Progenitor cell of endocrine pancreas (in vitro differentiated cells): ENCODE data around the gene ZSCAN30. TPM values are rescaled to one million over a fixed set of nuclear protein-coding genes. Genes with fewer than 3 reads are reported as not detected.
"Not testable (repeated sequence)": the region's sequence is repeated elsewhere in the genome, so short reads cannot be mapped to it uniquely, and the experiment has no call there.

Source experiments
- DNase-seq: peaks from one replicate; pipeline ENCODE4 v3.0.0; 2021; ENCODE audit warnings: low spot score; ENCODE audit not compliant: unreplicated experiment
- H3K27ac Mint-ChIP-seq: 2 replicates; pipeline ENCODE4 v1.8.0; 2021; ENCODE audit warnings: mild to moderate bottlenecking, moderate library complexity, mixed read lengths
- H3K27me3 Mint-ChIP-seq: 2 replicates; pipeline ENCODE4 v1.8.0; 2021; ENCODE audit warnings: mixed read lengths
- H3K36me3 Mint-ChIP-seq: 2 replicates; pipeline ENCODE4 v1.8.0; 2022; ENCODE audit warnings: mixed read lengths; ENCODE audit not compliant: insufficient read depth
- H3K4me1 Mint-ChIP-seq: 2 replicates; pipeline ENCODE4 v1.8.0; 2021; ENCODE audit warnings: low read depth, mixed read lengths
- H3K4me3 Mint-ChIP-seq: 2 replicates; pipeline ENCODE4 v1.8.0; 2021; ENCODE audit warnings: low read depth, mild to moderate bottlenecking, moderate library complexity, mixed read lengths
- H3K9me3 Mint-ChIP-seq: 2 replicates; pipeline ENCODE4 v1.8.0; 2021; ENCODE audit warnings: low read depth, mixed read lengths
- CTCF ChIP-seq: fragments of 200-600 bp; sonication (generic); IDR thresholded peaks from one replicate; pipeline ENCODE4 v1.5.0; 2021; ENCODE audit warnings: antibody characterized with exemption, mild to moderate bottlenecking; ENCODE audit not compliant: unreplicated experiment
- total RNA-seq: library from RNA; stranded (reverse); gene quantifications from 2 replicates; pipeline ENCODE4 v1.2.1, GENCODE V29; 2021

Gene ZSCAN30
- total RNA-seq, 1 donor from 2014 or later, result 27.1 TPM

GRCh38 chr18:35223797-35224196, 66.2 kb downstream of the ZSCAN30 start:
- Mint-ChIP-seq H3K27ac (no peak overlapping the region), H3K4me3 (no peak overlapping the region), H3K27me3 (no peaks in the 10 kb centered on the region), H3K36me3 (no peaks in the 10 kb centered on the region), H3K4me1 (no peaks in the 10 kb centered on the region), H3K9me3 (no peaks in the 10 kb centered on the region)
- no peak for TF ChIP-seq CTCF
- DNase-seq, result no peak

- Mint-ChIP-seq H3K27ac (no peak overlapping the region), H3K9me3 (no peaks in the 10 kb centered on the region), H3K36me3 (no peaks in the 10 kb centered on the region), H3K4me3 (no peak overlapping the region), H3K4me1 (peaks cover 14% of the 10 kb centered on the region), H3K27me3 (peaks cover 19% of the 10 kb centered on the region)
- no peak for DNase-seq
- TF ChIP-seq CTCF, result no peak
Measured at GRCh38 chr18:35220424-35220823, 69.6 kb downstream of the ZSCAN30 start.

GRCh38 chr18:35219331-35219730, 70.7 kb downstream of the ZSCAN30 start:
- Mint-ChIP-seq H3K27me3 (peaks cover 19% of the 10 kb centered on the region), H3K4me1 (peaks cover 21% of the 10 kb centered on the region)
- not testable (repeated sequence) for H3K4me3 Mint-ChIP-seq, H3K9me3 Mint-ChIP-seq, H3K36me3 Mint-ChIP-seq, DNase-seq, H3K27ac Mint-ChIP-seq

DNA sequence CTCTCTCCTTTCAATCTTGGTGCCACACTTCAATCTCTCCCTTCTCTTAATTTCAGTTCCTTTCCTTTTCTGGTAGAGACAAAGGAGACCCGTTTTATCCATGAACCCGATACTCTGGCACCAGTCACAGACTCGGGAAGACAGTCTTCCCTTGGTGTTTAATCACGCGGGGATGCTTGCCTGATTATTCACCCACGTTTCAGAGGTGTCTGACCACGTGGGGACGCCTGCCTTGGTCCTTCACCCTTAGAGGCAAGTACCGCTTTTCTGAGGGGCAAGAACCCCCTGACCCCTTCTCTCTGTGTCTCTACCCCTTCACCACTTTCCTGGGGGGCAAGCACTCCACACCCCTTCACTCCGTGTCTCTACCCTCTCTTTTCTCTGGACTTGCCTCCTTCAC, 73.4 kb downstream of the ZSCAN30 start:
- not testable (repeated sequence) for H3K27ac Mint-ChIP-seq, DNase-seq, H3K9me3 Mint-ChIP-seq, H3K4me3 Mint-ChIP-seq, H3K36me3 Mint-ChIP-seq
- H3K27me3 Mint-ChIP-seq, result peaks cover 19% of the 10 kb centered on the region
- H3K4me1 Mint-ChIP-seq, result peaks cover 21% of the 10 kb centered on the region

DNA sequence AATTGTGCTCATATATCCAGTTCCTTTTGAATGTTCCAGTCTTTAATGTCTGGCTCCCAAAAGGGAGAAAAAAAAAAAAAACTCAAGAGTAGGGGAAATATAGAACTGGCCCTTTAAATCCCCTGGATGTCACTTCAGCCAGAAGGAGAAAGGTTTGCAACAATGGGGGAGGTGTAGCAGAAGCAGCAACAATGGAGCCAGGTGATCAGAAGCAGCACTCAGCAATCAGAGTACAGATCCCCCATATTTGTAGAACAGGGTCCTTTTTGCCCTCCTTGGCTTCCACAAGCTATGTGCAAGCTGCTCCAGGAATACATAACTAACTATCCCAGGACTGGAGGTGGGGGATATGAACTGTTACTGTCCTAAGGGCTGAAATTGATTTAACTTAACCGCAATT, 75.0 kb downstream of the ZSCAN30 start:
- no peak overlapping the region for H3K4me3 Mint-ChIP-seq
- H3K27me3 Mint-ChIP-seq, result peaks cover 19% of the 10 kb centered on the region
- no peaks in the 10 kb centered on the region for H3K9me3 Mint-ChIP-seq
- peak overlapping the region; percentile 43 for H3K27ac Mint-ChIP-seq
- DNase-seq, result no peak
- no peak for TF ChIP-seq CTCF
- peaks cover 21% of the 10 kb centered on the region for H3K4me1 Mint-ChIP-seq
- no peaks in the 10 kb centered on the region for H3K36me3 Mint-ChIP-seq

DNA sequence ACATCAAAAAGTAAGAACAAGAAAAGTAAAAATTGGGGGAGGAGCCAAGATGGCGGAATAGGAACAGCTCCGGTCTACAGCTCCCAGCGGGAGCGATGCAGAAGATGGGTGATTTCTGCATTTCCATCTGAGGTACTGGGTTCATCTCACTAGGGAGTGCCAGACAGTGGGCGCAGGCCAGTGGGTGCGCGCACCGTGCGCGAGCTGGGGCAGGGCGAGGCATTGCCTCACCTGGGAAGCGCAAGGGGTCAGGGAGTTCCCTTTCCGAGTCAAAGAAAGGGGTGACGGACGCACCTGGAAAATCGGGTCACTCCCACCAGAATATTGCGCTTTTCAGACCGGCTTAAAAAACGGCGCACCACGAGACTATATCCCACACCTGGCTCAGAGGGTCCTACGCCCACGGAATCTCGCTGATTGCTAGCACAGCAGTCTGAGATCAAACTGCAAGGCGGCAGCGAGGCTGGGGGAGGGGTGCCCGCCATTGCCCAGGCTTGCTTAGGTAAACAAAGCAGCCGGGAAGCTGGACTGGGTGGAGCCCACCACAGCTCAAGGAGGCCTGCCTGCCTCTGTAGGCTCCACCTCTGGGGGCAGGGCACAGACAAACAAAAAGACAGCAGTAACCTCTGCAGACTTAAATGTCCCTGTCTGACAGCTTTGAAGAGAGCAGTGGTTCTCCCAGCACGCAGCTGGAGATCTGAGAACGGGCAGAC, 84.1 kb downstream of the ZSCAN30 start:
- H3K27ac Mint-ChIP-seq, DNase-seq, H3K4me3 Mint-ChIP-seq, H3K4me1 Mint-ChIP-seq, H3K27me3 Mint-ChIP-seq, H3K36me3 Mint-ChIP-seq: not testable (repeated sequence)
- H3K9me3 Mint-ChIP-seq, result peaks cover 13% of the 10 kb centered on the region

DNA sequence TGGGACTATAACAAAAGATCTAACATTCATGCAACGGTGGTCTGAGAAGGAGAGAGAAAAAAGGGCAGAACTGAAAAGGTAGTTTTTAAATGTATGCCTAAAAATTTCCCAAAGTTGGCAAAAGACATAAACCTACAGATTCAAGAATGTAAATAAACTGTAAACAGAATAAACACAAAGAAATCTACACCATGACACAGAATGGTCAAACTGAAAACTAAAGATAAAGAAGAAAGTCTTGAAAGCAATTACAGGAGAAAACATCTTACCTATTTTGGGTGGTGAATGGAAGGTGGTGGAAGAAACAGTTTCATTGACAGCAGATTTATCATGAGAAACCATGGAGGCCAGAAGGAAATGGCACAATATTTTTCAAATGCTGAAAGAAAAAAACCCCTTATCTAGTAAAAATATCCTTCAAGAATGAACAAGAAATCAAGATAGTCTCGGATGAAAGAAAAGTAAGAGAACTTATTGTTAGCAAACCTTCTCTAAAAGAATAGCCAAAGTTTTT, 84.8 kb downstream of the ZSCAN30 start:
- no peak overlapping the region for H3K27ac Mint-ChIP-seq
- peaks cover 5% of the 10 kb centered on the region for H3K36me3 Mint-ChIP-seq
- H3K27me3 Mint-ChIP-seq, result no peaks in the 10 kb centered on the region
- DNase-seq, result no peak
- no peak for TF ChIP-seq CTCF
- peaks cover 13% of the 10 kb centered on the region for H3K9me3 Mint-ChIP-seq
- no peaks in the 10 kb centered on the region for H3K4me1 Mint-ChIP-seq
- H3K4me3 Mint-ChIP-seq, result no peak overlapping the region
